A673 (cell line): ENCODE measurements around the gene SDS. TPM values are rescaled to one million over a fixed set of nuclear protein-coding genes. Genes with fewer than 3 reads are reported as not detected.

ENCODE experiments used
- BruUV-seq: library from RNA; stranded (reverse); fragments of 400-500 nt; replicated peaks from 2 replicates; lab custom pipeline; 2021; lab: Mats Ljungman, UMichigan
- CTCF ChIA-PET: fragments of 300-600 bp; sonication (Branson Sonifier 250); formaldehyde crosslinking; loops from one replicate; lab custom pipeline; 2022; ENCODE audit warnings: antibody characterized with exemption; lab: Charles Lee
- POLR2A ChIA-PET: fragments of 300-600 bp; sonication (Branson Sonifier 250); formaldehyde crosslinking; loops from one replicate; lab custom pipeline; 2022; ENCODE audit warnings: antibody characterized with exemption; ENCODE audit not compliant: low non-redundant PET; lab: Charles Lee
- DNase-seq: peaks from one replicate; pipeline ENCODE4 v3.0.0-alpha.2; 2015; ENCODE audit warnings: low spot score
- H3K27ac ChIP-seq: fragments of 200-600 bp; sonication (generic); 2 replicates; pipeline ENCODE4 v1.5.1; 2016; ENCODE audit warnings: mixed run types, low read depth, mild to moderate bottlenecking, mixed read lengths, antibody characterized with exemption, low read length; ENCODE audit not compliant: poor library complexity, severe bottlenecking
- H3K27me3 ChIP-seq: fragments of 200-600 bp; sonication (generic); replicated peaks from 2 replicates; pipeline ENCODE4 v1.6.1; 2017; ENCODE audit warnings: mixed run types, low read depth, mild to moderate bottlenecking, mixed read lengths, antibody characterized with exemption, low read length; ENCODE audit not compliant: insufficient read depth, poor library complexity
- H3K36me3 ChIP-seq: fragments of 200-600 bp; sonication (generic); 2 replicates; pipeline ENCODE4 v1.6.1; 2016; ENCODE audit warnings: mixed run types, mild to moderate bottlenecking, mixed read lengths, antibody characterized with exemption, low read length; ENCODE audit not compliant: insufficient read depth, poor library complexity, severe bottlenecking
- H3K4me1 ChIP-seq: fragments of 200-600 bp; sonication (generic); 2 replicates; pipeline ENCODE4 v1.6.1; 2017; ENCODE audit warnings: mixed run types, mild to moderate bottlenecking, mixed read lengths, antibody characterized with exemption, low read length; ENCODE audit not compliant: insufficient read depth, poor library complexity, severe bottlenecking
- H3K4me3 ChIP-seq: fragments of 200-600 bp; sonication (generic); 2 replicates; pipeline ENCODE4 v1.5.1; 2016; ENCODE audit warnings: low read depth, mixed run types, mild to moderate bottlenecking, mixed read lengths, low read length; ENCODE audit not compliant: poor library complexity, severe bottlenecking
- H3K9me3 ChIP-seq: fragments of 200-600 bp; sonication (generic); 2 replicates; pipeline ENCODE4 v1.6.1; 2016; ENCODE audit warnings: mixed run types, low read depth, mild to moderate bottlenecking, mixed read lengths, antibody characterized with exemption, low read length; ENCODE audit not compliant: poor library complexity, severe bottlenecking
- EZH2 ChIP-seq: fragments of 200-600 bp; sonication (generic); IDR thresholded peaks from 2 replicates; pipeline ENCODE4 v1.6.1; 2017; ENCODE audit warnings: borderline replicate concordance, low read depth, mild to moderate bottlenecking, mixed read lengths, antibody characterized with exemption, low read length; ENCODE audit not compliant: poor library complexity, severe bottlenecking
- intact Hi-C: fragments of 100-400 bp; cut with micrococcal nuclease; formaldehyde crosslinking; loops from one replicate; pipeline ENCODE4 v1.10.0; 2022; ENCODE audit not compliant: unreplicated experiment
- total RNA-seq: library from RNA; stranded (reverse); gene quantifications from 2 replicates; pipeline ENCODE4 v1.2.3, GENCODE V29; 2021
- TF ChIP-seq, protein P1 (sequence below): fragments of 300-800, 200-600 bp; sonication (generic); conservative IDR thresholded peaks from 2 replicates; pipeline ENCODE4 v1.5.1; 2017; ENCODE audit warnings: low read depth, mild to moderate bottlenecking, antibody characterized with exemption, low read length, moderate library complexity, mixed read lengths

Gene SDS
- total RNA-seq, 1 experiment from 2014 or later = not detected

GRCh38 chr12:113449839-113450238 lies 46.2 kb upstream of the SDS start:
- TF ChIP-seq, protein P1, sequence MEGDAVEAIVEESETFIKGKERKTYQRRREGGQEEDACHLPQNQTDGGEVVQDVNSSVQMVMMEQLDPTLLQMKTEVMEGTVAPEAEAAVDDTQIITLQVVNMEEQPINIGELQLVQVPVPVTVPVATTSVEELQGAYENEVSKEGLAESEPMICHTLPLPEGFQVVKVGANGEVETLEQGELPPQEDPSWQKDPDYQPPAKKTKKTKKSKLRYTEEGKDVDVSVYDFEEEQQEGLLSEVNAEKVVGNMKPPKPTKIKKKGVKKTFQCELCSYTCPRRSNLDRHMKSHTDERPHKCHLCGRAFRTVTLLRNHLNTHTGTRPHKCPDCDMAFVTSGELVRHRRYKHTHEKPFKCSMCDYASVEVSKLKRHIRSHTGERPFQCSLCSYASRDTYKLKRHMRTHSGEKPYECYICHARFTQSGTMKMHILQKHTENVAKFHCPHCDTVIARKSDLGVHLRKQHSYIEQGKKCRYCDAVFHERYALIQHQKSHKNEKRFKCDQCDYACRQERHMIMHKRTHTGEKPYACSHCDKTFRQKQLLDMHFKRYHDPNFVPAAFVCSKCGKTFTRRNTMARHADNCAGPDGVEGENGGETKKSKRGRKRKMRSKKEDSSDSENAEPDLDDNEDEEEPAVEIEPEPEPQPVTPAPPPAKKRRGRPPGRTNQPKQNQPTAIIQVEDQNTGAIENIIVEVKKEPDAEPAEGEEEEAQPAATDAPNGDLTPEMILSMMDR = no peak
- TF ChIP-seq EZH2 = no peak
- no peaks in the 10 kb centered on the region for H3K36me3 ChIP-seq
- peaks cover 13% of the 10 kb centered on the region for H3K27me3 ChIP-seq
- POLR2A ChIA-PET = no interaction called here
- no TSS peak for BruUV-seq
- H3K4me1 ChIP-seq = no peaks in the 10 kb centered on the region
- CTCF ChIA-PET = no interaction called here
- no peak overlapping the region for H3K27ac ChIP-seq
- H3K9me3 ChIP-seq = no peaks in the 10 kb centered on the region
- no peak overlapping the region for H3K4me3 ChIP-seq
- intact Hi-C loops = no loop called here
- DNase-seq = no peak

DNA sequence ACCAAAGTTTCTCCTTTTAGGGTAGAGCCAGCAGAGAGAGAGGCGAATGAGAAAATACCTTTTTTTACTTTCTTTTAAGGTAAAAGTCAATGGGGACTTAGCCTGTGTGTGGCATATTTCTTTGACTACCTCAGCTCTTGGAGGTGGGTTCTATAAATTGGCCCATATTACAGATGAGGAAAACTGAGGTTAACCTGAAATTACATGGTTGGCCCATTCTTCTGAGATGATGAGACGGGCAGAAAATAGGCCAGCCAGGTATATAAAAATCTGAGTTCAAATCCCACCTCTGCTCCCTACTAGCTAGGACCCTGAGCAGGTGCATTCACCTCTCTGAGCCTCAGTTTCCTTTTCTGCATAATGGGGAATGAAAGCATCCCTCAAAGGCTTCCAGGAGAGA lies 45.6 kb upstream of the SDS start:
- H3K4me1 ChIP-seq = no peaks in the 10 kb centered on the region
- BruUV-seq = no TSS peak
- H3K4me3 ChIP-seq = no peak overlapping the region
- H3K27ac ChIP-seq = no peak overlapping the region
- CTCF ChIA-PET = no interaction called here
- POLR2A ChIA-PET = no interaction called here
- H3K9me3 ChIP-seq = no peaks in the 10 kb centered on the region
- peaks cover 13% of the 10 kb centered on the region for H3K27me3 ChIP-seq
- intact Hi-C loops = no loop called here
- no peak for DNase-seq
- no peak for TF ChIP-seq EZH2
- TF ChIP-seq, protein P1 = no peak
- no peaks in the 10 kb centered on the region for H3K36me3 ChIP-seq

GRCh38 chr12:113448873-113449272 lies 45.2 kb upstream of the SDS start:
- Histone ChIP-seq H3K27me3 (peaks cover 13% of the 10 kb centered on the region), H3K36me3 (no peaks in the 10 kb centered on the region), H3K4me1 (no peaks in the 10 kb centered on the region), H3K27ac (no peak overlapping the region), H3K4me3 (no peak overlapping the region), H3K9me3 (no peaks in the 10 kb centered on the region)
- BruUV-seq = no TSS peak
- TF ChIP-seq, protein P1 = no peak
- no peak for TF ChIP-seq EZH2
- intact Hi-C loops = no loop called here
- CTCF ChIA-PET = no interaction called here
- DNase-seq = no peak
- POLR2A ChIA-PET = no interaction called here
